Measurements from ENCODE around the gene THADA. TPM values are rescaled to one million over a fixed set of nuclear protein-coding genes. Genes with fewer than 3 reads are reported as not detected.

THADA gene
- total and polyA plus RNA-seq, 7 donors: 4.4 to 35.2 (median 20.2) TPM

GRCh38 chr2:43513796-43514195 is 82.0 kb downstream of the THADA start:
- peaks cover 0 to 59% (median 51%) of the 10 kb centered on the region in 4 donors for H3K4me1 ChIP-seq
- WGBS, 2 donors: 92 to 96% methylated on average over 3 of the region's 3 CpGs
- peak overlapping the region; percentile 37 to 70 (median 58) for H3K27ac ChIP-seq
- H3K9me3 ChIP-seq: no peaks in the 10 kb centered on the region
- no peaks in the 10 kb centered on the region for H3K36me3 ChIP-seq
- no peaks in the 10 kb centered on the region for H3K27me3 ChIP-seq
- intact Hi-C loops (cut with DNase I): no loop called here
- DNase-seq: no peak
- TF ChIP-seq CTCF (IDR thresholded peaks at IDR 0.05): no peak
- no peak for TF ChIP-seq EP300 (IDR thresholded peaks at IDR 0.05)
- no peak for TF ChIP-seq POLR2A (IDR thresholded peaks at IDR 0.05)
- TF ChIP-seq POLR2AphosphoS5 (IDR thresholded peaks at IDR 0.05): no peak
- H3K4me3 ChIP-seq: no peak overlapping the region

- peaks cover 0 to 53% (median 45%) of the 10 kb centered on the region in 4 donors for H3K4me1 ChIP-seq
- H3K27ac ChIP-seq: peak overlapping the region; percentile 37 to 70 (median 58)
- TF ChIP-seq POLR2AphosphoS5 (IDR thresholded peaks at IDR 0.05): no peak
- no peak for TF ChIP-seq POLR2A (IDR thresholded peaks at IDR 0.05)
- no peak for TF ChIP-seq EP300 (IDR thresholded peaks at IDR 0.05)
- no peak for TF ChIP-seq CTCF (IDR thresholded peaks at IDR 0.05)
Observed at GRCh38 chr2:43513216-43513615, 82.6 kb downstream of the THADA start.

GRCh38 chr2:43511199-43511598 is 84.6 kb downstream of the THADA start:
- H3K36me3 ChIP-seq: peaks cover 0 to 8% (median 0%) of the 10 kb centered on the region in 4 donors
- no peaks in the 10 kb centered on the region for H3K27me3 ChIP-seq
- WGBS, 2 donors: 93 to 99% methylated on average over 3 of the region's 3 CpGs
- H3K4me3 ChIP-seq: no peak overlapping the region
- H3K4me1 ChIP-seq: peaks cover 0 to 33% (median 25%) of the 10 kb centered on the region in 4 donors
- intact Hi-C loops (cut with DNase I): no loop called here
- no peak for DNase-seq
- H3K27ac ChIP-seq: no peak overlapping the region
- H3K9me3 ChIP-seq: no peaks in the 10 kb centered on the region
- TF ChIP-seq EP300 (IDR thresholded peaks at IDR 0.05) (no peak), CTCF (IDR thresholded peaks at IDR 0.05) (no peak), POLR2A (IDR thresholded peaks at IDR 0.05) (no peak), POLR2AphosphoS5 (IDR thresholded peaks at IDR 0.05) (no peak)

More at GRCh38 chr2:43513216-43513615, 82.6 kb downstream of the THADA start:
- no peak for DNase-seq
- no peaks in the 10 kb centered on the region for H3K9me3 ChIP-seq
- peaks cover 0 to 2% (median 0%) of the 10 kb centered on the region in 4 donors for H3K36me3 ChIP-seq
- intact Hi-C loops (cut with DNase I): no loop called here
- no peak overlapping the region for H3K4me3 ChIP-seq
- H3K27me3 ChIP-seq: no peaks in the 10 kb centered on the region

GRCh38 chr2:43509886-43510285 is 86.0 kb downstream of the THADA start:
- Histone ChIP-seq H3K36me3 (peaks cover 0 to 16% (median 0%) of the 10 kb centered on the region in 4 donors), H3K9me3 (no peaks in the 10 kb centered on the region), H3K27me3 (no peaks in the 10 kb centered on the region), H3K4me1 (peaks cover 0 to 24% (median 16%) of the 10 kb centered on the region in 4 donors), H3K4me3 (no peak overlapping the region), H3K27ac (no peak overlapping the region)
- WGBS, 2 donors: 86 to 89% methylated on average over 3 of the region's 3 CpGs
- intact Hi-C loops (cut with DNase I): no loop called here
- TF ChIP-seq EP300 (IDR thresholded peaks at IDR 0.05) (no peak), POLR2A (IDR thresholded peaks at IDR 0.05) (no peak), POLR2AphosphoS5 (IDR thresholded peaks at IDR 0.05) (no peak), CTCF (IDR thresholded peaks at IDR 0.05) (no peak)
- DNase-seq: no peak

- H3K4me3 ChIP-seq: no peak overlapping the region
- TF ChIP-seq EP300 (IDR thresholded peaks at IDR 0.05) (no peak), POLR2AphosphoS5 (IDR thresholded peaks at IDR 0.05) (no peak), CTCF (IDR thresholded peaks at IDR 0.05) (no peak), POLR2A (IDR thresholded peaks at IDR 0.05) (no peak)
- DNase-seq: no peak
- no peak overlapping the region for H3K27ac ChIP-seq
- H3K27me3 ChIP-seq: no peaks in the 10 kb centered on the region
- WGBS, 2 donors: 70 to 82% methylated on average over 3 of the region's 3 CpGs
- H3K9me3 ChIP-seq: no peaks in the 10 kb centered on the region
- H3K36me3 ChIP-seq: peaks cover 0 to 22% (median 0%) of the 10 kb centered on the region in 4 donors
- H3K4me1 ChIP-seq: peaks cover 0 to 15% (median 9%) of the 10 kb centered on the region in 4 donors
- intact Hi-C loops (cut with DNase I): no loop called here
Observed at GRCh38 chr2:43508209-43508608, 87.6 kb downstream of the THADA start.
